HTERT RPE-1 (cell line): ENCODE data around the gene OVOL1.

ENCODE experiments used
- in situ Hi-C: fragments of 300-500 bp; cut with MboI; formaldehyde crosslinking; loops from 4 replicates; pipeline ENCODE4 v1.14.3; 2020; ENCODE audit warnings: low sequenced_read_pairs

The OVOL1 gene

GRCh38 chr11:65777821-65778361, 9.0 kb upstream of the OVOL1 start:
- in situ Hi-C loops = no loop called here

DNA sequence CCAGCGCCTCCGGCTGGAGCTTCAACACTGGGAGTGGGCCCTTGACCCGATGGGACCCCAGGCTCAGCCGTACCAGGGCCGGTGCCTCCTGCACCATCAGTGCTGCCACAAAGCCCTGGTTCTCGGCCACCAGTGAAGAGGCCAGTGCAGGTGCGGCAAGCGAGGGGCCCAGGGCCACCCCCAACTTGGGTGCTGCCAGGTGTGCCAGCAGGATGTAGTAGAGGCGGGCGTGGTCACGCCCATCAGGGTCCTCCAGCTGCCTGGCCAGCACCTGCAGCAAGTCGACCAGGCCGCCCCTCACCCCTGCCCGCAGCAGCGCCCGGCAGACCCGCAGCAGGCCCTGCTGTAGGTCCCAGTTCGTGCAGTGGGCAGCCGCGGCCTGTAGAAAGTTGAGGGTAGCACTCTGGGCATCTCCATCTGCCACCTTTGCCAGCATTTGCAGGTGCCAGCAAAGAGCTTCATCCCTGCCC, 8.4 kb upstream of the OVOL1 start:
- in situ Hi-C loops = no loop called here

GRCh38 chr11:65778901-65779668, 7.8 kb upstream of the OVOL1 start:
- in situ Hi-C loops = no loop called here

GRCh38 chr11:65779669-65779918, 7.3 kb upstream of the OVOL1 start:
- in situ Hi-C loops = no loop called here

DNA sequence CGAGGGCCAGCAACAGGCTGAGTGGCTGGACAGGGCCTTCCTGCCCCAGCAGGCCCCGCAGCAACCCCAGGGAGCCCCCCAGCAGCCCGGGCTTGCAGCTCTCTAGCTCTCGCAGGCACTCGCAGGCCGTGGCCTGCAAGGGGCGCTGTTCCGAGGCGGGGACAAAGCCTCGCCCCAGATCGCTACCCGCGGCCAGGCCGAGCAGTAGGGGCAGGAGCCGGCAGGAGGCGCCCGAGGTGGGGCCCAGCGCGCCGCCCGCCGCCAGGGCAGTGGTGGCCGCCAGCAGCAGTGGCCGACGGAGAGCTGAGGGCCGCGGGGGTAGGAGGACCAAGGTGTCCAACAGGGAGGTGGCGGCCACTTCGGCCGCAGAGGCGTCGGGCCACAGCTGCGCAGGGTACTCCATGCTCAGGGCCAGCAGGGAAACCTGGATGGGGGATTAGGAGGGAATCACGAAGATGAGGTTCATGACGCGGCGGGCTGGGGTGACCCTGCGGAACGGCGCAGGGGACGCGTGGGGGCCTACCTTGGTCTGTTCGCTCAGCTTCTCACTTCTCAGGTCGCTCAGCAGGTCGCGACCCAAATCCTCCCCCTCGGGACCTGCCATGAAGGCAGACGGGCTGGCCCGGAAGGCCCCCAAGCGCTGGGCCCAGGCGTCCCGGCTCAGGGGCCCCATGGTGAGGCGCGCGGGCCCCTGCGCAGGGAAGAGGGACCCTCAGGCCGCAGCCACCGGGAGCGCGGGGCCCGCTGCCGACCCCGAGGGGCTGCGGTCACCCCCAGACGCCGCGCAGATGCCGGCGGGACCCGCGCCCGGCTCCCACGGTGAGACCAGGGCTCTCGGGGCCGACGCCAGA, 6.7 kb upstream of the OVOL1 start:
- in situ Hi-C loops = no loop called here

DNA sequence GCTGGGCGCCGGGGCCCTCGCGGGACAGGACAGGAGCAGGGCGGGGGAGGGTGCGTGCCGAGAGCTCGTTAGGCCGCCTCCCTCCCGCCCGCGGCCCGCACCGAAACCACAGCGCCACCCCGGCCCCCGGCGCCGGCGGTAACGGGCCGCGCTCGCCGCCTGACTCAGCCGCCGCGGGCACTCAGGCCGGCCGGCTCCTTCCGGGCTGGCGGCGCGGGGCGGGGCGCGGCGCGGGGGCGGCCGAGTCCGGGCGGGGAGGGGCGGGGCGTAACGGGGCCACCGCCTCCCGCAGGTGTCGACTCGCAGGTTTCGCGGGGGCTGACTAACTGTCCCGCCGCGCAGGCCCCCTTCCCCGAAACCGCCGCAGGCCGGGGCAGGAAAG, 6.1 kb upstream of the OVOL1 start, which contains the start of gene AP5B1:
AP5B1 (minus strand) TSS at position 207 of the 382 bp plus-strand sequence. CDS start 385 bp downstream, outside the sequence.
- in situ Hi-C loops = no loop called here

- in situ Hi-C loops = no loop called here
These were observed 5.5 kb upstream of the OVOL1 start for GRCh38 chr11:65781152-65781961.

DNA sequence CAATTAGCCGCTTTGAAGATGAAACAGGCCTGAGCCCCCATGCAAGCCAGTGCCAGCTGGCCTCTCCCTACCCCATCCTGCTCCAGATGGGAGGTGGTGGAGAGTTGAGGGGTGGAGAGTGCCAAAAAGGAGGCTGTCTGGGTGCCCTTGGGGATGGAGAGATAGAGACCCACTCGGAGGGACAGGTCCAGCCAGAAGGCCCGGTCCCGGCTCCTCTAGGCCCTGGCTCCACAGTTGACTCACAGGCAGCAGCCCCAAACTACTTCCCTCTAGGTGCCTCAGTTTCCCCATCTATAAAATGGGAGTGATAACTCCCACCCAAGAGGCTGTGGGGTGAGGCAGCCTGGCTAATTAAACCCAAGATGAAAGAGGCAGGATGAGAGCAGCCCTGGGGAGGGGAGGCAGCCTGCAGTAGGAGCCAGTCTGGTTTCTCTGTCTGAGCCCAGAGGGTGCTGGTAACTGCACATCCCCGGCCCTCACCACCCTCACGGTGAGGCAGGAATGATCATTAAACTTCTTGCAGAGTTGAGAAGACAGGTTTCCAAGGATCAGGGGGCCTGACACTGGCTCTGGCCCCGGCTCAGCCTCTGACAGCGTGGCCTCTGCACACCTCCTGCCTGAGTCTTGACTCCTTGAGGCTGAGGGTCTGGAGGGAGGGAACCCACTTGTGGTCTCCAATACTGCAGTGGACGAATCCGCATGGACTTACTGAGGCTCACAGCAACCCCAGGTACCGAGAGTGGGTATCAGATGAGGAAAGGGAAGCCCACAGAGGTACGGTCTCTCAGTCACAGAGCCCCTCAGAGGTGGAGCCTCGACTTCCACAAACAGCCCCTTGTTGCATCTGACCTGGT, 4.7 kb upstream of the OVOL1 start:
- in situ Hi-C loops = no loop called here

GRCh38 chr11:65782816-65783228, 4.0 kb upstream of the OVOL1 start:
- in situ Hi-C loops = no loop called here

- in situ Hi-C loops = no loop called here
These were observed 1.4 kb upstream of the OVOL1 start for GRCh38 chr11:65785319-65786007.

DNA sequence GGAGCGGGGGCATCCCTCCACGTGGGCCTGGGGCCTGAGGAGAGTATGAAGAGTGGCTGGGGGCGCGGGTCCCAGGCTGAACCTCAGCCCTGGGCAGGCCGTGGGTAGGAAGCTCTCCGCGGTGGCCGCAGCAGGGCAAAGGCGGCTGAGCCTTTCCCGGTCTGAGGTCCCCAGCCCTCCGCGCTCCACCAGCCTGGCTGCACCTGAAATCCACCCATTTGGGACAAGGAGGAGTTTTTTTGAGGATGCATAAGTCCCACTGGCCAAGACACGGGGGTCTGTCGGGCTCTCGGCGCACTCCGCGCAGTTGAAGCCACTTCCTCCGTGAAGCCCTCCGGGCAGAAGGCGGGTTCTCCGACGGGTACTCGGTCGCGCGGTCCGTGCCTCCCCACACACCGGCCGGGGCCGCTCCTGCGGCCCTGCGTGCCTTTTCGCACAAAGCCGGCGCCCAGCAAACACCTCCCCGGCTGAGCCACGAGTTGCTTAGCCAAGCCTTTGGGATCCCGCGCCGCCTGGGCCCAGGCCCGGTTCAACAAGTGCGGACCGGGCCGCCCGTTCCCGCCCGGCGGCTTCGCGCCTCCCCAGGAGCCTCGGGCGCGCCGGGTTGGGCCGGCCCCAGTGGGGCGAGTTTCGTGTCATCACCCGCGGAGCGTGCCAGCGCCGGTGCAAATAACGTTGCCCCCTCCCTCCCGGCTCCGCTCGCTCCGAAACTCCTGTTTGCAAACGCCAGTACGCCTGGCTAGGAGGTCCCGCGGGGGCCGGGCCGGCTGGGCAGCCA, 666 bp upstream of the OVOL1 start:
- in situ Hi-C loops = no loop called here

GRCh38 chr11:65787649-65788622, 1.1 kb downstream of the OVOL1 start:
- in situ Hi-C loops = no loop called here

GRCh38 chr11:65788821-65789220, 2.0 kb downstream of the OVOL1 start:
- in situ Hi-C loops = no loop called here

DNA sequence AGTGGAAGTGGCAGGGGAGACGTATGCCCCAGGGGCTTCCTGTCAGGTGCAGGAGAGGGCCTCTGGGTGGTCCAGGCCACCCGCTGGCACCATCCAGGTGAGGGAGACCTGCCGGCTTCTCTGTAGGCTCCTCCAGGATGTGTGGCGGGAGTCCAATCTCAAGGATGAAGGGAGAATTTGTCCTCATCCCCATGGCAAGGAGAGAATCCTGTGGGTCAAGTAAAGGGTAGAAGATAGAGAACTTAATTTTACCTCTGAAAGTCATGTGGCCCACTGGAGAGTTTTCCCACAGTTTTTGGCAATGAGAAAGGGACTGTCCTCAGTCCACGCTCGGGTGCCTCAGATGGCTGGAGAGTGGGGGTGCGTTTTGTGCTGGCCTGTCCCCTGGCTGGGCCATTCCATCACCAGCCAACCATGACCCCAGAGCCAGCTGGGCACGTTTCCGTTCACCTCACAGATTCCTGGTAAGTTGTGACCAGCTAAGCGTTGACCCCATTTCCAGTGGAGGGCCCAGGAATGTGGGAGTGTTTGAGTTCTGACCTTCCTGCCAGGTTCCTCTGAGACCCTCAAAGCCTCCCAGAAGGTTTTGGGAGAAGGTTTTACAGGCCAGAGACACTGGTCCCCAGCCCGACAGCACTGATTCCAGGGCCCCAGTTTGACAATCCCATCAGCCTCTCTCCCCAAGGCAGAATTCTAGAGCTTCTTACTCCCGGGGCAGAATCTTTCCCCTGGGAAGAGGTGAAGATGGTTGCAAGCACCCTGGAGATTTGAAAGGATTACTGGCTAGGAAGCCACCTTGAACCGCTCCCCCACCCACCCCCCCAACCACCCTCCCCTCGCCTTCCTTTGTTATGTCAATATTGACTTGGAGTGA, 2.6 kb downstream of the OVOL1 start:
- in situ Hi-C loops = no loop called here

DNA sequence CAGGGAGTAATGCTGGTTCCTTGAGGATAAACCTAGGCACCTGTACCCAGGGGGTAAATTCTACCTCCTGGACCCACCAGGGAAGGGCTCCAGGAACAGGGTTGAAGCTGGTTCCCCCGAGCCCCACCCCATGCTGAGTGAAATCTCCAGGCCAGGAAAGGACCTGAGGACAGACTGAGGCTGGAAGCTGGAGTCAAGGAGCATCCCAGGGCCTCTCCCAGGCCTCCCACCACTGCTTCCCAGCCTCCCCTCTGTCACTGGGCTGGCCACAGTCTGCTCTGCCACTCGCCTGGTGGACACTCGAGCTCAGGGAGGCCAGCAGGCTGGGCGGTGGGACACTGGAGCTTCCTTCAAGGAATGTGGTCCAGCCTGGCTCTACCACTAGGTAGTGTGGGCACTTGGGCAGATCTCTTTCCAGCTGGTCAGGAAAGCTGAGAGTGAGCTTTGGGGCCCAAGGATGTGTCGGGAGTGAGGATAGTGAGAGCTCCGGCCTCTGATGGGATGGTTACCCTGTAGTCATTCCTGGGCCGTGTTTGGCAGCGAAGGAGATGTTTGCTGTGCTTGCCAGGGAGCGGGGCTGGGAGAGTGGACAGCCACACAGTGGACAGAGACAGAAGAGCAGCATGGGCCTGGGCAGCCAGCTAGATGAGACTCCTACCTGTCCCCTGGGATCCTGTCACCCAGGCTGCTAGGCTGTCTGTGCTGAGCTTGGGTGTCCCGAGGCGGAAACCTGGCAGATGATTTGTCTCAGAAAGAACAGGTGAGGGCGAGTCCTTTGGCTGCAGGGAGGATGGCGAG, 3.4 kb downstream of the OVOL1 start:
- in situ Hi-C loops = no loop called here
